Mucosa of stomach (tissue), 1 donor: ENCODE data around the gene ZNF407.

Source experiments
- H3K27me3 ChIP-seq: one replicate; pipeline ENCODE4 v1.7.0; 2013; ENCODE audit warnings: mild to moderate bottlenecking, low read length; ENCODE audit not compliant: control insufficient read depth, insufficient read depth
- H3K36me3 ChIP-seq: one replicate; pipeline ENCODE4 v1.7.0; 2013; ENCODE audit warnings: low read length; ENCODE audit not compliant: control insufficient read depth, insufficient read depth
- H3K4me1 ChIP-seq: one replicate; pipeline ENCODE4 v1.7.0; 2013; ENCODE audit warnings: mild to moderate bottlenecking, low read length; ENCODE audit not compliant: control insufficient read depth, insufficient read depth
- H3K4me3 ChIP-seq: one replicate; pipeline ENCODE4 v1.7.0; 2013; ENCODE audit warnings: low read length
- H3K9ac ChIP-seq: one replicate; pipeline ENCODE4 v1.7.0; 2013; ENCODE audit warnings: mild to moderate bottlenecking, low read length, moderate library complexity
- H3K9me3 ChIP-seq: one replicate; pipeline ENCODE4 v1.7.0; 2013; ENCODE audit warnings: mild to moderate bottlenecking, low read length, moderate library complexity; ENCODE audit not compliant: control insufficient read depth
- donor health status: Pancreatic carcinoma.

The ZNF407 gene

DNA sequence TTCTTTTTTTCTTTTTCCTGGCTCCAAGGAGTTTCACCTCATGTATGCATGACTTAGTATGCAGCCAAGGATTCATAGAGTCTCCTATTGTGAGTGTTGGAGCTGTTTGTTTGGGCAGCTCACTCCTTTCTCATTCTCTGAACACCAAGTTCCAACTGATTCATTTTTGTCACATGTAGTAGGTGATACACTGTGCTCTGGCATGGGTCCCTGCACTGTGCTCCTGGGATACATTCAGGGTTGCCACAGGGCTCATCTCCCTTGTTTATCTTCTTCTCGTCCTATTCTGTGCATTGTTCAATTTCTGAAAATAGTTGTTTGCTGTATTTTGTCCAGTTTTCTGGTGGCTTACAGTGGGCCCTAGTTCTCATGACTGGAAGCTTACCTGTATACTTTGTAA, 96.8 kb downstream of the ZNF407 start:
- H3K4me3 ChIP-seq, result no peak overlapping the region
- no peaks in the 10 kb centered on the region for H3K27me3 ChIP-seq
- H3K9me3 ChIP-seq, result no peaks in the 10 kb centered on the region
- H3K9ac ChIP-seq, result no peak overlapping the region
- no peaks in the 10 kb centered on the region for H3K4me1 ChIP-seq
- H3K36me3 ChIP-seq, result no peaks in the 10 kb centered on the region

DNA sequence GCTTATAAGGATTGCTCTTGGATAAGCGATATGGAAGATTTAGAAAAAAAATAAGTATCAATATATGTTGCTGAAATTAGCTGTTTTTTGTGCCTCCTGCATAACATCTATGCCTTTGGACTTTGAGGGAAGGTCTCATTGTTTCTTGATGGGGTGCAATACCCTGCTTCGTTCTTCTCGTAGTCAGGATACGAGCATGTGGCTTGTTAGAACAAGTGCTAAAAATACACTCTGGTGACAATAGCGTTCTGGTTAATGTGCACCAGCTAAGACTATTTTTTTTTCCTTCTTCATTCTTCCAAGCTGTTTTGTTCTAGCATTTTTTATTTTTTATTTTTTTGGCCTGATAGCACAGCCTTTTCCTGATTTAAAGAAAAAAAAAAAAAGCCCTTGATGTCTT, 97.5 kb downstream of the ZNF407 start:
- H3K4me3 ChIP-seq, result no peak overlapping the region
- no peaks in the 10 kb centered on the region for H3K9me3 ChIP-seq
- H3K9ac ChIP-seq, result no peak overlapping the region
- H3K4me1 ChIP-seq, result no peaks in the 10 kb centered on the region
- no peaks in the 10 kb centered on the region for H3K27me3 ChIP-seq
- H3K36me3 ChIP-seq, result no peaks in the 10 kb centered on the region

DNA sequence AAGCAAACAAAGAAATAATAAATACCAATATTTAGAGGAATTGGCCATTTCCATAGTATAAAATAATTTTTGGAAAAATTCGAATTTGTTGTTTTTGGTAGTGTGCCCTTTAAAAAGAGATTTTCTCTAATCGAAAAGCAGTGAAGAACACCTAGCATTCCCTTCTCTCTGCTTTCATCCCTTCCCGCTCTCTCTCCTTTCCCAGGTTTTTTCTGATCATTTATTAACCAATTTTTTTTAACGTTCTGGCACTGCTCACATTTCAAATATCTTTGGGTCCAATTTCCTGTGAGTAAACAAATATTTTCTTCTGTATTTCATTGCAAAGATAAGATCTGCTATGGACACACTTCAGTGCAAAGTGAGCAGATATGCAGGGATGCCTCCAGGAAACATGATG, 101.2 kb downstream of the ZNF407 start:
- Histone ChIP-seq H3K36me3 (no peaks in the 10 kb centered on the region), H3K27me3 (no peaks in the 10 kb centered on the region), H3K9me3 (no peaks in the 10 kb centered on the region), H3K9ac (no peak overlapping the region), H3K4me3 (no peak overlapping the region), H3K4me1 (no peaks in the 10 kb centered on the region)

DNA sequence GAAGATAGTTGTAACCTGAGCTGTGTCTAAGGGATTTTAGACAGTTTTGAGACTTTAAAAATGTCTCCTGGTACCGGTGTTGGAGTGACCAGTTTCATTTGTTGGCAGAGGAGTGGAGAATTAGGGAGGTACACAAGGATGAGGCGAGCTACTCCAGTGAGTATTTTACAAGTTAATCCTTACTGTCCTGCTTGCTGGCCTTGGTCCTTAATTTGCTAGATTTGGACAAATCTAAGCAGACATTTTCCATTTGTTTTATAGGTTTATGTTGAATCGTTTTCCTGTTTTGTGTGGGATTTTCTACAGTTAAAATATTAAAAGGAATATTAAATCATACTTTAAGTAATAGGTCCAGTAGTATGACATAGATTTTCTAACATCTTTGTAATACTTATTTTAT, 101.8 kb downstream of the ZNF407 start:
- no peak overlapping the region for H3K9ac ChIP-seq

DNA sequence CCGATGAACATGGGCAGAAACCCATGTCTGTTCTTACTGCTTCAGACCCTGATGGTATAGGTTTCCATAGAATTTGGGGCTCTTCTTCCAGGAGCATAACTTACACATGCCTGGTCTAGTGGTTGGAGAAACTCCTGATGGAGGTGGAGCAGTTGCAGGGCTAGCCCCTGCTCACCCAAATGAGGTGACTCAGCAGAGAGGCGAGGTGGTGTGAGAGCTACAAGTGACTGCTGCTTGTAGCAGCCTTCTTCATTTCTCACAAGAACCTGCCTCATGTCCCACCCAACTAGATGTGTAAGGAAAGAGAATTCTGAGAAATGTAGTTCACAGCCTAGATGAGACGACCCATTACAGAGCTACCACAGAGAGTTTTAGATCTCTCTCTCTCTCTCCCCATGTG, 105.3 kb downstream of the ZNF407 start:
- no peak overlapping the region for H3K9ac ChIP-seq
- H3K36me3 ChIP-seq, result no peaks in the 10 kb centered on the region
- H3K4me1 ChIP-seq, result peaks cover 6% of the 10 kb centered on the region
- H3K27me3 ChIP-seq, result no peaks in the 10 kb centered on the region
- no peak overlapping the region for H3K4me3 ChIP-seq
- no peaks in the 10 kb centered on the region for H3K9me3 ChIP-seq

More for the DNA sequence above, 101.8 kb downstream of the ZNF407 start:
- no peaks in the 10 kb centered on the region for H3K27me3 ChIP-seq
- H3K36me3 ChIP-seq, result no peaks in the 10 kb centered on the region
- no peaks in the 10 kb centered on the region for H3K4me1 ChIP-seq
- H3K4me3 ChIP-seq, result no peak overlapping the region
- H3K9me3 ChIP-seq, result no peaks in the 10 kb centered on the region

DNA sequence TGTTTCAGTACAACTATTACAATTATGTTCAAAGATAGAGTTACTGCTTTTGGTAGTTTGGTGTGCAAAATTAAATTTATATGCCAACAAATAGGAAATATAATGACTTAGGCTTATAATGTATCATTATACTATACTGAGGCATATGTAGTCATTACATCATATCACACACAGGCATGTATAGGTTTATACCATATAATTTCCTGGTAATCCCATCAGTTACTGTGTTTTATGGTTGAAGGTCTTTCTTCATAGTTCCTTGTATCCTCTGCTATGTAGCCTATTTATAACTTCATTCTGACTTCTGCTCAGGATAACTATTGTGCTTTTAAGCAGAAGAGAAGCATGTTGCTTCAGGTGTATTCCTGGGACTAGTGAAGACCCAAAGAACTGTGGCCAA, 110.5 kb downstream of the ZNF407 start:
- H3K36me3 ChIP-seq, result no peaks in the 10 kb centered on the region
- no peaks in the 10 kb centered on the region for H3K27me3 ChIP-seq
- peaks cover 6% of the 10 kb centered on the region for H3K4me1 ChIP-seq
- no peak overlapping the region for H3K9ac ChIP-seq
- no peak overlapping the region for H3K4me3 ChIP-seq
- no peaks in the 10 kb centered on the region for H3K9me3 ChIP-seq

DNA sequence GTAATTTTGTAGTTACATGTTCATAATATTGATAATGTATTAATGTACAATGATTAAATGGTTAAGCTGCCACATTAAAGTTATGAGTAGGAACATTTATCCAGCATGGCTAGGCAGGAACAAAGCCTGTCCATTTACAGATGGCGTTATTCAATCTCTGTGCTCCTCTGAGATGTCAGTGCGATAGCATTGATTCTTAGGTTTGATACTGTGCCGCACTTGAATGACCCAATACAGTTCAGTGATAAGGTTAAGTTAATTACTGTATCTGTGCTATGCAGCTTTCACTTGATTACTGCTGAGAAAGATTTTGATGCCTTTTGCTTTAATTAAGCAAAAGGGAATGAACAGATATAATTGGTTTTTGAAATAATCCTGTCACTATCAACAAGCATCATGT, 111.8 kb downstream of the ZNF407 start:
- Histone ChIP-seq H3K4me1 (peaks cover 6% of the 10 kb centered on the region), H3K4me3 (no peak overlapping the region), H3K9me3 (no peaks in the 10 kb centered on the region), H3K36me3 (no peaks in the 10 kb centered on the region), H3K9ac (no peak overlapping the region), H3K27me3 (no peaks in the 10 kb centered on the region)

DNA sequence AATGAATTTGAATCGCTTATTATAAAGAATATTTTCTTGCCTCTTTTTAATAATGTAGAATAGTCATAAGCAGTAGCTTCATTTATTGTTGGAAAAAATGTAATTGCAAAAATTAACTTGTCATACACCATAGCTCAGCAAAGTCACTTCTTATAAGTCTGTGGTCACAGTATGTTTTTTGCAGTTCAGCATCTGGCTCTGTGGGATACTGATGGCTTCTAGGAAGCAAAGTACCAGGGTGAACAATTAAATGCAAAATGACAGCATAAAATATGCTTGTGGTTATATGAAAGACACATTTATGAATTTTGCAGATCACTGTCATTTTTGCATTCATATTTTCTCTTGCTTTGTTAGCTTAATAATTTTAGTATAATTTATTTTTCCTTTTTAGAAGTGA, 116.5 kb downstream of the ZNF407 start:
- H3K9me3 ChIP-seq, result no peaks in the 10 kb centered on the region
- H3K27me3 ChIP-seq, result no peaks in the 10 kb centered on the region
- H3K4me1 ChIP-seq, result no peaks in the 10 kb centered on the region
- no peak overlapping the region for H3K9ac ChIP-seq
- H3K4me3 ChIP-seq, result no peak overlapping the region
- H3K36me3 ChIP-seq, result no peaks in the 10 kb centered on the region

DNA sequence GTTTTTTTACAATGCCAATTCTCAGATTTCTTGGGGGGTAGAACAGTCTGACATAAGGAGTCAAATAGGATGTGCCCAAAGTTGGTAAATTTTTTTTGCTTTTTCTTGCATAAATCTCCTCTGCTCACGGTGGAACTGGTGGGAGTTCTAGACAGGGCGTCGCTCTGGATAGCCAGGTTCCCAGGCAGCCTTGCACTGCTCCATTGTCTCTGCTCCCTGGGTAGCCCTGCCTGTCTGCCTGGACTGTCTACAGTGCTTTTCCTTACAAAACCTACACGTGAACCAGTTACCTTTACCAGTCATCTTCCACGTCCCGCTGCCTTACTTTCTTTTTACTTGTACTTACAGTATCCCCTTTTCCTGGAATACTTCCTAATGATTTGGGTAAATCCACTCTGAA, 117.1 kb downstream of the ZNF407 start:
- Histone ChIP-seq H3K9me3 (no peaks in the 10 kb centered on the region), H3K27me3 (no peaks in the 10 kb centered on the region), H3K4me1 (no peaks in the 10 kb centered on the region)

DNA sequence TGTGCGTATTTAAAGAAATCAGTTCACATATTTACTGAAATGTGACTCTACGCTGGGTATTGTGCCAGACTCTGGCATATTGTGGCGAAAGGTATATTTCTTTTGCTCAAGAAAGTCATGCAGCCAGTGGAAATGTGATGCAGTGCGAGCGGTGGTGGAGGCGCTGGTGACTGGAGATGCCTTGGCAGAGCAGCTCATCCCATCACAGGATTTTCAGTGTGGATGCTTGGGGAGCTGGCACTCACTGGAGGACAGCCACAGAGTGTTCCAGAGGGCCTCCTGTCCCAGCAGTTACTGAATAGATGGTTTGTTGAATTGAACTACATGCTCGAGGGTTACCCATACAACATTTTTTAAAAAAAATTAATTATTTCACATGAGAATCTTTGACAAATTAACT, 117.6 kb downstream of the ZNF407 start:
- Histone ChIP-seq H3K36me3 (no peaks in the 10 kb centered on the region), H3K27me3 (no peaks in the 10 kb centered on the region), H3K9ac (no peak overlapping the region), H3K4me3 (no peak overlapping the region), H3K4me1 (no peaks in the 10 kb centered on the region), H3K9me3 (no peaks in the 10 kb centered on the region)

More for the DNA sequence above, 117.1 kb downstream of the ZNF407 start:
- Histone ChIP-seq H3K36me3 (no peaks in the 10 kb centered on the region), H3K4me3 (no peak overlapping the region), H3K9ac (no peak overlapping the region)

DNA sequence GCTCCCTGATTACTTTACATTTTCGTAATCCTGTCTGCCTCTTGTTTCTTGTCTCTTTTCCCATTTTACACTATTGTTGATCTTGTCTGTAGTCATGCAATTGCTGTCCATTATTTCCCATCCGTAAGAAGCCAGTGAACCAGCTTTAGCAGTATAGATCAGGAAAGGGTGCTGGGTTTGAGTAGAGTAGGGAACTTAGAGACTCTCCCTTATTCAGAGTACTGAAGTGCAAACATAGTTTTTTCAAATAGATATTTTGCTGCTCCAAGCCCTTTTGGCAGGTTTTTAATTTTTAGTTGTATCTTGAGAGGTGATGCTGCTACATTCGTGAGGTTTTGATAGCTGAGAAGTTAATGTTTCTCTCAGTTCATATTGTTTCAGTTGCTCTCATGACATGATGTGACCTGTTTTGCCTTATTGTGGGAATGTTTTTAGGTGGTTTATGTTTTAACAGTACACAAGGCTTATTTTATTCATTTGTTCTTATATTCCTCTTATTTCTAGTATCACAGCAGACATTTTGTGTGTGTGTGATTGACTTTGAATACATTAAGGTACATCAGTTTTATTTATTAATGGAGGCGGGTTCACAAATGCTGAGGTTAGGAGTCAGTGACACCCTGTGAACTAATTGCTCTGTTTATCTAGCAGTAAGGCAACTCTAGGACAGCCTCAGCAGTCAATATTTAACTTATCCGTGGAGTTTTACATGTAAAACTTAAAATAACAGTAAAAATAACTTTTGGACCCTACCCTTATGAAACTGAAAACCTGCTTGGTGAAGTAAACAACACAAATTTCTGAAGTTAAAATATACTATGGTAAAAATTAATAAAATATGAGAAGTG, 118.4 kb downstream of the ZNF407 start:
- Histone ChIP-seq H3K27me3 (no peaks in the 10 kb centered on the region), H3K4me1 (no peaks in the 10 kb centered on the region), H3K9ac (no peak overlapping the region), H3K9me3 (no peaks in the 10 kb centered on the region), H3K36me3 (no peaks in the 10 kb centered on the region), H3K4me3 (no peak overlapping the region)

DNA sequence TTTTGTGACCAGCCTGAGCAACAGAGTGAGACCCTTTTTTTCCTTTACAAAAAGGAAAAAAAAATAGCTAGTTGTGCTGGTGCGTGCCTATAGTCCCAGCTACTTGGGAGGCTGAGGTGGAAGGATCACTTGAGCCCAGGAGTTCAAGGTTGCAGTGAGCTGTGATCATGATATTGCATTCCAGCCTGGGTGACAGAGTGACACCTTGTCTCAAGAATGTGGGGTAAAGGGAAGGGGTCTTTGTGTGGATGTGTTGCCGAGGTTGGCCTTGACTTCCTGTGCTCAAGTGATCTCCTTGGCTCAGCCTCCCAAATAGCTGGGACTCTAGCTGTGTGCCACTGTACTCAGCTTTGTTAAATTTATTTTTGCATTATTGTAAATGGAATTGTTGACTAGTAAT, 120.6 kb downstream of the ZNF407 start:
- H3K4me1 ChIP-seq, result no peaks in the 10 kb centered on the region
- no peak overlapping the region for H3K9ac ChIP-seq
- H3K9me3 ChIP-seq, result no peaks in the 10 kb centered on the region
- no peaks in the 10 kb centered on the region for H3K36me3 ChIP-seq
- H3K4me3 ChIP-seq, result no peak overlapping the region
- no peaks in the 10 kb centered on the region for H3K27me3 ChIP-seq

DNA sequence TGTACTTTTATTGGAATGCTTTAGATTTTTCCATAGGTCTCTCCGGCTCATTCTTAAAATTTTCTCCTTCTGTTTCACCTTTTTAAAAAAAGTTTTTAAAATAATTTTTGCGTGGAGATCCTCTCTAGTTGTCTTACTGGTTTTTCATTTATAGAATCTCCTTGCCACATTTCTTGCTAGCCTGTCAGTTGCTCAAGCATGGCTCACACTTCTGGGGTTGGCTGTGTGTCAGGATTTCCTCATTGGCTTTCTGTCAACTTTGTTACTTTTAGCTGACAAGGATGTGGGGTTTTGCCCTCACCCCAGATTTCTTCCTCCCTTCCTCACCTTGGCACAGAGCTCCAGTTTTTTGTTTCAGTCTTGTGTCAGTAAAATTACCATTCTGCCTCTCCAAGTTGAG, 124.6 kb downstream of the ZNF407 start:
- H3K27me3 ChIP-seq, result no peaks in the 10 kb centered on the region
- H3K36me3 ChIP-seq, result no peaks in the 10 kb centered on the region
- H3K4me3 ChIP-seq, result no peak overlapping the region
- no peaks in the 10 kb centered on the region for H3K9me3 ChIP-seq
- no peak overlapping the region for H3K9ac ChIP-seq
- no peaks in the 10 kb centered on the region for H3K4me1 ChIP-seq
